Activated CD4-positive, CD25-positive, alpha-beta regulatory T cell treated with anti-CD3 and anti-CD28 coated beads, Interleukin-2, amount 50 U/mL, for 72 hours (primary cell): ENCODE results near the gene SBK3.
"Not testable (repeated sequence)": the region's sequence is repeated elsewhere in the genome, so short reads cannot be mapped to it uniquely, and the experiment has no call there.

Experiments used
- DNase-seq: peaks from one replicate; pipeline ENCODE4 v3.0.0; 2021

Gene SBK3

GRCh38 chr19:55508120-55508519 is 37.2 kb downstream of the SBK3 start:
- DNase-seq = no peak

DNA sequence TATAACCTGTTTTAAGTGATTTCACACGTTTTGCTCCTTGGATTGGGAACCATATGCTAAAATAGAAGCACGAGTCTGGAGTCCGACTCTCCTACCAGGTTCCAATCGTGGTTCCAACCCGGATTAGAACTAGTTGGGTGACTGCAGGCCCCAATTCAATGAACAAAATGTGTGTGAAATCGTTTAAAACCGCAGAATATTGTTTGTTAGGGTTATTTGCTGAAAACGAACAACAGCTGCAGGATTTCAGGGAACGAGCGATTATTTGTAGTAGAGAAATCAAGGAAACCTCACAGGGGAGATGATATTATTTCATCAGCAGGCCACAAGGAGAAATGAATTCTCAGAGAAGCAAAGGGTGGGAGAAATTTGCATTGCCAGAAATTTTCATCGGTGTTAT is 40.4 kb downstream of the SBK3 start:
- no peak for DNase-seq

DNA sequence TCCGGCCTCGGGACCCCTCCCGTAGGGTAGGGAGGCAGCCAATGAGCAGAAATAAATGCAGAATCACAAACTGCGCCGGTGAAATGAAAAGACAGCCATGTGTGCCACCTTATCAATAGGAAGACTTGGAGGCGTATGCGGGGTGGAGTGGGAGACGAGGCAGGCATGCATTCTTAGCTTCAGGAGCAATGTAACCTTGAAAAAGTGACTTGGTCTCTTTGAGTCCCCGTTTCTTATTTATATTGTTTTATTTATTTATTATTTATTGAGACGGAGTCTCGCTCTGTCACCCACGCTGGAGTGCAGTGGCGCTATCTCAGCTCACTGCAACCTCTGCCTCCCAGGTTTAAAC is 41.1 kb downstream of the SBK3 start:
- no peak for DNase-seq

- peak; percentile 94 for DNase-seq
Measured at GRCh38 chr19:55503502-55504251, 41.7 kb downstream of the SBK3 start.

GRCh38 chr19:55503157-55503501 is 42.2 kb downstream of the SBK3 start:
- DNase-seq = no peak

GRCh38 chr19:55502197-55502952 is 43.0 kb downstream of the SBK3 start:
- DNase-seq = no peak

DNA sequence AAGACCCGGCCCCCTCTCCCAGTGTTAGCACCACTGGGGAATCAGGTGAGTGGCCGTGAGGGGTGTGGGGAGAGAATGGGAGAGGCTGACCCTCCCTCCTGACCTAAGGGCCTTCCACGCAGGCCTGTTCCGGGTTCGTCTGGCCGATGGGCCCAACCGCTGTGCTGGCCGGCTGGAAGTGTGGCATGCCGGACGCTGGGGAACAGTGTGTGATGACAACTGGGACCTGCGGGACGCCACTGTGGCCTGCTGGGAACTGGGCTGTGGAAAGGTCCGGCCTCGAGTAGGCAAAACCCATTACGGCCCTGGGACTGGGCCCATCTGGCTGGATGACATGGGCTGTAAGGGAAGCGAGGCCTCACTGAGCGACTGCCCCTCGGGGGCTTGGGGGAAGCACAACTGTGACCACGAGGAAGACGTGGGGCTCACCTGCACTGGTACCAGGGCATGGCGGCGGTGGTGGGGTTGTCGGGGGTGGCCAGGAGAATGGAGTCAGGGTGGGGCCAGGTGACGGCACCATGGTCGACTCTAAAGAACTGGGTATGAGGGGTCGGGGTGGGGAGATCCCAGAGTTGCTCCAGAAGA is 44.9 kb downstream of the SBK3 start:
- DNase-seq = no peak

- DNase-seq = no peak
Measured at GRCh38 chr19:55498246-55498840, 47.0 kb downstream of the SBK3 start.

- no peak for DNase-seq
Measured at GRCh38 chr19:55497763-55498162, 47.6 kb downstream of the SBK3 start.

- DNase-seq = not testable (repeated sequence)
Measured at GRCh38 chr19:55496820-55497219, 48.5 kb downstream of the SBK3 start.

- no peak for DNase-seq
Measured at GRCh38 chr19:55495646-55496349, 49.5 kb downstream of the SBK3 start.

- DNase-seq = no peak
Measured at GRCh38 chr19:55494172-55494761, 51.1 kb downstream of the SBK3 start.

DNA sequence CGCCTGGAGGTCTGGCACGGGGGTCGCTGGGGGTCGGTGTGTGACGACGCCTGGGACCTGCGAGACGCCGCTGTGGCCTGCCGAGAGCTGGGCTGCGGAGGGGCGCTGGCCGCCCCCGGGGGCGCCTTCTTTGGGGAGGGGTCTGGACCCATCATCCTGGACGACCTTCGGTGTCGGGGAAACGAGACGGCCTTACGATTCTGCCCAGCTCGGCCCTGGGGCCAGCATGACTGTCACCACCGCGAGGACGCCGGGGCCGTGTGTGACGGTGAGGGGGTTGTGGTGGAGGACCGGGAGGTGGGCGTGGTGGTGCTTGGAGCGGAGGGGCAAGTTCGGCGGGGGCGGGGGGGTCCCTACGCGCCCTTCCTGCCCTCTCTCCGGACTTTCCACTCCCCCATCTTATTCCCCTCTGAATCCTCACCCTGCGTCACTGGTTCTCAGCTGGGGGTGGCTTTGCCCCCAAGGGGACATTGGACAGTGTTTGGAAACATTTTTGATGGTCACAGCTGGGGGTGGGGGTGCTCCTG is 51.6 kb downstream of the SBK3 start:
- no peak for DNase-seq

DNA sequence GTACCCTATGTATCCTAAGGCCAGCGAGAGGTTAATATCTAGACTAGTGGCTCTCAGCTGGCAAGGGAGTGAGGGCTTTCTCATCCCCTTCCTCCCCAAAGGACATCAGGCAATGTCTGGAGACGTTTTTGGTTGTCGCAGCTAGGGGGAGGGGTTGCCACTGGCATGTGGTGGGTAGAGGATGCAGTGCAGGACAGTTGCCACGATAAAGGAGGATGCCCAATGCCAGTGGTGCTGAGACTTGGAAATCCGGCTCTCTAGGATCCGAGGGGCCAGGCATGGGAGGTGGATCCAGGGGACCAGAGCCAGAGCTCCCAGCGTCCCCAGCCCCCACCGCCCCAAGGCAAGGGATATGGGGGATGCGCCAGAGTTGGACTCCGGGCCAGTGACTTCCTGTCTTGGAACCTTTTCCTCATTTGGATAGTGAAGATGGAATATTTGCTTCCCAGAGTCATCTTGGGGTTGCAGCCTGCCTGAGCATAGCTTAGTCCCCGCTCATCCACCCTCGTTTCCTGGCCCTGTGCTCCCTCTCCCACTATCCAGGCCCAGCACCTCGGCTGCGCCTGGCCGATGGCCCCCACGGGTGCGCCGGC is 52.2 kb downstream of the SBK3 start:
- DNase-seq = no peak

GRCh38 chr19:55492362-55492944 is 52.9 kb downstream of the SBK3 start:
- no peak for DNase-seq

- no peak for DNase-seq
Measured at GRCh38 chr19:55491546-55492360, 53.6 kb downstream of the SBK3 start.
